Esophagus mucosa (tissue), 1 donor: ENCODE measurements around the gene MPP2. TPM values are rescaled to one million over a fixed set of nuclear protein-coding genes. Genes with fewer than 3 reads are reported as not detected.
"Not testable (repeated sequence)": the region's sequence is repeated elsewhere in the genome, so short reads cannot be mapped to it uniquely, and the experiment has no call there.

ENCODE experiments used
- ATAC-seq: fragments of 200-7000 bp; cut with Tn5 transposase; one replicate; pipeline ENCODE4 v1.9.1; 2020
- total RNA-seq: library from RNA; stranded (reverse); gene quantifications from one replicate; pipeline ENCODE4 v1.2.4, GENCODE V29; 2023
- donor health status: DM: yes; HTN: yes; CAD: no.

Gene MPP2
- total RNA-seq, 1 donor from 2014 or later: 0.32 TPM

- ATAC-seq: no peak
These were observed 33.5 kb downstream of the MPP2 start for GRCh38 chr17:43873815-43874214.

- ATAC-seq: no peak
These were observed 34.2 kb downstream of the MPP2 start for GRCh38 chr17:43873091-43873490.

GRCh38 chr17:43871946-43872690, 35.2 kb downstream of the MPP2 start:
- ATAC-seq: no peak

GRCh38 chr17:43869031-43869430, 38.3 kb downstream of the MPP2 start:
- ATAC-seq: not testable (repeated sequence)

- ATAC-seq: no peak
These were observed 38.9 kb downstream of the MPP2 start for GRCh38 chr17:43868226-43868994.

GRCh38 chr17:43864161-43864984, 43.0 kb downstream of the MPP2 start:
- no peak for ATAC-seq

- ATAC-seq: no peak
These were observed 45.4 kb downstream of the MPP2 start for GRCh38 chr17:43861960-43862359.

GRCh38 chr17:43860927-43861622, 46.3 kb downstream of the MPP2 start:
- no peak for ATAC-seq

- peak; percentile 35 for ATAC-seq
These were observed 47.1 kb downstream of the MPP2 start for GRCh38 chr17:43860077-43860725.

- no peak for ATAC-seq
These were observed 49.3 kb downstream of the MPP2 start for GRCh38 chr17:43857957-43858600.

- ATAC-seq: no peak
These were observed 50.2 kb downstream of the MPP2 start for GRCh38 chr17:43857141-43857540.

GRCh38 chr17:43856141-43856540, 51.2 kb downstream of the MPP2 start:
- no peak for ATAC-seq

- ATAC-seq: no peak
These were observed 52.3 kb downstream of the MPP2 start for GRCh38 chr17:43855061-43855460.

- ATAC-seq: no peak
These were observed 52.8 kb downstream of the MPP2 start for GRCh38 chr17:43854498-43854897.

GRCh38 chr17:43853546-43853945, 53.8 kb downstream of the MPP2 start:
- no peak for ATAC-seq

GRCh38 chr17:43852571-43852970, 54.8 kb downstream of the MPP2 start:
- no peak for ATAC-seq

- ATAC-seq: no peak
These were observed 58.2 kb downstream of the MPP2 start for GRCh38 chr17:43849116-43849515.

GRCh38 chr17:43848601-43849000, 58.7 kb downstream of the MPP2 start:
- no peak for ATAC-seq

GRCh38 chr17:43846963-43847371, 60.4 kb downstream of the MPP2 start, which contains the start of gene CD300LG:
CD300LG (plus strand) TSS chr17:43847176; CDS start chr17:43847217, 41 bp downstream.
- ATAC-seq: no peak

GRCh38 chr17:43846221-43846712, 61.1 kb downstream of the MPP2 start:
- peak; percentile 95 for ATAC-seq

- no peak for ATAC-seq
These were observed 61.6 kb downstream of the MPP2 start for GRCh38 chr17:43845766-43846165.
